Calu3 (cell line): ENCODE results near the gene BARHL1. TPM values are rescaled to one million over a fixed set of nuclear protein-coding genes. Genes with fewer than 3 reads are reported as not detected.

ENCODE experiments used
- BruUV-seq: library from RNA; stranded (reverse); fragments of 400-500 nt; replicated peaks from 2 replicates; lab custom pipeline; 2021; lab: Mats Ljungman, UMichigan
- CTCF ChIA-PET: fragments of 300-600 bp; sonication (Branson Sonifier 250); formaldehyde crosslinking; loops from one replicate; lab custom pipeline; 2022; ENCODE audit warnings: antibody characterized with exemption; lab: Charles Lee
- DNase-seq: peaks from one replicate; pipeline ENCODE4 v3.0.0; 2022
- H3K27ac Mint-ChIP-seq: one replicate; pipeline ENCODE4 v1.8.0; 2022; ENCODE audit warnings: mixed read lengths; ENCODE audit not compliant: unreplicated experiment
- H3K27me3 Mint-ChIP-seq: one replicate; pipeline ENCODE4 v1.8.0; 2022; ENCODE audit warnings: mixed read lengths; ENCODE audit not compliant: unreplicated experiment
- H3K36me3 Mint-ChIP-seq: one replicate; pipeline ENCODE4 v1.8.0; 2022; ENCODE audit warnings: mild to moderate bottlenecking, moderate library complexity, mixed read lengths; ENCODE audit not compliant: insufficient read depth, unreplicated experiment
- H3K4me1 Mint-ChIP-seq: one replicate; pipeline ENCODE4 v1.8.0; 2022; ENCODE audit warnings: mild to moderate bottlenecking, low read depth, mixed read lengths; ENCODE audit not compliant: unreplicated experiment
- H3K4me3 Mint-ChIP-seq: one replicate; pipeline ENCODE4 v1.8.0; 2022; ENCODE audit warnings: mild to moderate bottlenecking, low read depth, moderate library complexity, mixed read lengths; ENCODE audit not compliant: unreplicated experiment
- H3K9me3 Mint-ChIP-seq: one replicate; pipeline ENCODE4 v1.8.0; 2022; ENCODE audit warnings: low read depth, mixed read lengths; ENCODE audit not compliant: unreplicated experiment
- intact Hi-C: fragments of 100-400 bp; cut with micrococcal nuclease; formaldehyde crosslinking; loops from one replicate; pipeline ENCODE4 v1.10.0; 2022; ENCODE audit not compliant: unreplicated experiment
- total RNA-seq: library from RNA; stranded (reverse); gene quantifications from 2 replicates; pipeline ENCODE4 v1.2.3, GENCODE V29; 2022
- TF ChIP-seq, protein P1 (sequence below): fragments of 200-600 bp; IDR thresholded peaks from one replicate; pipeline ENCODE4 v1.8.0; 2022; ENCODE audit warnings: antibody characterized with exemption; ENCODE audit not compliant: unreplicated experiment

The BARHL1 gene
- total RNA-seq, 1 experiment from 2014 or later, result not detected

DNA sequence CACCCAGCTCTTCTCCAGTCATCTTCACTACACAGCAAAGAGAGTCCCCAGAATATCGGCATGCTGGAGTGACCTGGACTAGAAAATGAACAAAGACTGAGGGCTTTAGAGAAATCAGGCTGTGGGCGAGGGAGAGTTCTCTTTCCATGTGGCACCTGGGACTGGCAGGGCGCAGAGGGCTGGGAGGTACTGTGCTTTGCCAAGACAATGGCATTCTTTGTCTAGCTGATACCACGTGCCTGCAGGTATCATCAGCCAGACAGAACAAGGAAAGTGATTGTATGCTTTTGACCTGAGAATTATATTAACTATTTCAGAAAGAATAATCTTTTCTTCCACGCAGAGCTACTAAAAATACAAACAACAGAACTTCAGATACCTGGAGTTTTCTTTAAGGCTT is 56.9 kb downstream of the BARHL1 start:
- Mint-ChIP-seq H3K4me1 (peaks cover 30% of the 10 kb centered on the region), H3K9me3 (no peaks in the 10 kb centered on the region), H3K36me3 (peaks cover 10% of the 10 kb centered on the region), H3K27ac (peak overlapping the region; percentile 49), H3K4me3 (no peak overlapping the region), H3K27me3 (no peaks in the 10 kb centered on the region)
- BruUV-seq, result no TSS peak
- CTCF ChIA-PET, result interaction anchor here (0.7 kb wide), 1 partner anchor 31 kb away, joined by 3 read pairs; the partner anchor contains the start of genes DDX31 and GTF3C4
- intact Hi-C loops, result no loop called here
- TF ChIP-seq, protein P1, sequence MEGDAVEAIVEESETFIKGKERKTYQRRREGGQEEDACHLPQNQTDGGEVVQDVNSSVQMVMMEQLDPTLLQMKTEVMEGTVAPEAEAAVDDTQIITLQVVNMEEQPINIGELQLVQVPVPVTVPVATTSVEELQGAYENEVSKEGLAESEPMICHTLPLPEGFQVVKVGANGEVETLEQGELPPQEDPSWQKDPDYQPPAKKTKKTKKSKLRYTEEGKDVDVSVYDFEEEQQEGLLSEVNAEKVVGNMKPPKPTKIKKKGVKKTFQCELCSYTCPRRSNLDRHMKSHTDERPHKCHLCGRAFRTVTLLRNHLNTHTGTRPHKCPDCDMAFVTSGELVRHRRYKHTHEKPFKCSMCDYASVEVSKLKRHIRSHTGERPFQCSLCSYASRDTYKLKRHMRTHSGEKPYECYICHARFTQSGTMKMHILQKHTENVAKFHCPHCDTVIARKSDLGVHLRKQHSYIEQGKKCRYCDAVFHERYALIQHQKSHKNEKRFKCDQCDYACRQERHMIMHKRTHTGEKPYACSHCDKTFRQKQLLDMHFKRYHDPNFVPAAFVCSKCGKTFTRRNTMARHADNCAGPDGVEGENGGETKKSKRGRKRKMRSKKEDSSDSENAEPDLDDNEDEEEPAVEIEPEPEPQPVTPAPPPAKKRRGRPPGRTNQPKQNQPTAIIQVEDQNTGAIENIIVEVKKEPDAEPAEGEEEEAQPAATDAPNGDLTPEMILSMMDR, result no peak
- DNase-seq, result peak; percentile 56

Other genes with a start within 250 kb of the BARHL1 start
- gene SETX, start 227.6 kb upstream of the BARHL1 start, total RNA-seq, result 22.8 and 24.2 TPM in 2 replicates
- 9.7 and 10.5 TPM in 2 replicates for gene TTF1, start 175.8 kb upstream of the BARHL1 start, total RNA-seq
- gene CFAP77, start 172.4 kb upstream of the BARHL1 start, total RNA-seq, result not detected in 2 replicates
- 18.4 and 20.1 TPM in 2 replicates for gene DDX31, start 87.4 kb downstream of the BARHL1 start, total RNA-seq
- 15.9 and 16.1 TPM in 2 replicates for gene GTF3C4, start 87.9 kb downstream of the BARHL1 start, total RNA-seq